NCI-H2196 treated with DMSO at 0.1 percent for 48 hours (cell line): ENCODE measurements around the gene ECHS1.

Experiments
- DNase-seq: peaks from one replicate; lab custom pipeline; 2025; ENCODE audit not compliant: unreplicated experiment; lab: John Stamatoyannopoulos, UW

Gene ECHS1

DNA sequence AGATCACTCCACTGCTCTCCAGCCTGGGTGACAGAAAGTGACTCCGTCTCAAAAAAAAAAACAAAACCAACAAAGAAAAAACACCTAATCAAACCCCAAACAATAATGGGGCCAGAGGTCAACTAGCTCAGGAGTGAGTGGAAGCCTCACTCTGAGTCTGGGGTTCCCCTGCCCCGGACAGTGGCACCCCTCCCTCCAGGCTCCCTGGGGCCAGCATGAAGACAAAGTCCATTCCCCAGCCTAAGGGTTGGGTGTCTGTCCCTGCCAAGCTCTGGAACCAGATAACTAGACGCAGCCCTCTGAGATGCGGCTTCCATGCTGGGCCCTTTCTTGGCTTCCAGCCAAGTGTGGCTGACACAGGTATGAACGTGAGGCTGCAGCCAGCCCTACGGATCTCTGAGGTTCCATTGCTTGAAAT lies 13.6 kb downstream of the ECHS1 start:
- DNase-seq: no peak

DNA sequence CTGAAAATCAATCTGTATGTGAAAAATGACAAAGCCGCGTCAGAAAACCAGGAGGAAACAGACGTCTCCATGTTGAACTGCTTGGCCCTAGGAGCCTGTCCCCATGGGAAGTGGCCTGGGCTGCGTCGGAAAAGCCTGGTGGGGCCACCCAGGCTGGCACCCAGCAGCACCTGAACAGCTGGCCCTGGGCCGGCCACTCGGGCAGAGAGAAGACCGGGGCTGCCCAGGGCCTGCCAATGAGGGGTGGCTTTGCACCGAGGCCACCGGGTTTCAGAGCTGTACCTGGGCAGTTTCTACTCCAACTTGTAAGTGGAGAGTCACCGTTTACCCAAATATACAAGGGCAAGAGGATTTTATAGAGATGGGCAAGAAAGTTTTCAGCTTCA lies 14.2 kb downstream of the ECHS1 start:
- DNase-seq: no peak

DNA sequence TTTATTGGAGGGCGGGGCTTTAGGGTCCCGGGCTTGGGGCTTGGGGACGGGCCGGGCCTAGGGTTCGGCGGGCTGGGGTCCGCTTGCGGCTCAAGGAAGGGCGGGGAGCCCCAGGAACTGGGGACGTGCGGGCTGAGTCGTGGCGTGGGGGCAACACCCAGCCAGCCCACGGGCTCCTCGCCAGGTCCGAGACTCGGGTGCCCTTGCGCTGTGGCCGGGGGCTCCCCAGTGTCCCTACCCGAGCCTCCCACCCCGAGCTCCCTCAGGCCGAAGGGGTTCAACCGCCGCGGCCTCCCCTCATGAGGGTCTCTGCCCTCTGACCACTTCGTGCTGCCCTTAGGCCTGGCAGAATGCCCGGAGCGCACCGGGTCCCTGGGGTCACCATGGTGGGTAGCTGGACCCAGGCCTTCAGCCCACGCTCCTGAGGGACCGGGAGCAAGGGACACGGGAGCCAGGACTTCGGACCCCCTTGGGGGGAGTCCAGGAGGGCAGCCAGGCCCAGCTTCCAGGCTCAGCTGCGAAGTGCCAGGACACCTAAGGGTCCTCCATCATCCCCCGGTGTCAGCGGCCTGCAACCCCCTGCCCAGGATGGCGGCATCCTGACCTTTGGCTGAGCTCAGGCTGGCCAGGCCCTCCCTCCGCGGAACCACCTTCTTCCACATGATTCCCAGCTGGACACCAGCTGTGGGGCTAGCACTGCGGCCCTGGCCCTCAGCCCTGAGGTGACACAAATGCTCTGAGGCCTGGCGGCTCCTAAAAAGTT lies 14.8 kb downstream of the ECHS1 start:
- no peak for DNase-seq

DNA sequence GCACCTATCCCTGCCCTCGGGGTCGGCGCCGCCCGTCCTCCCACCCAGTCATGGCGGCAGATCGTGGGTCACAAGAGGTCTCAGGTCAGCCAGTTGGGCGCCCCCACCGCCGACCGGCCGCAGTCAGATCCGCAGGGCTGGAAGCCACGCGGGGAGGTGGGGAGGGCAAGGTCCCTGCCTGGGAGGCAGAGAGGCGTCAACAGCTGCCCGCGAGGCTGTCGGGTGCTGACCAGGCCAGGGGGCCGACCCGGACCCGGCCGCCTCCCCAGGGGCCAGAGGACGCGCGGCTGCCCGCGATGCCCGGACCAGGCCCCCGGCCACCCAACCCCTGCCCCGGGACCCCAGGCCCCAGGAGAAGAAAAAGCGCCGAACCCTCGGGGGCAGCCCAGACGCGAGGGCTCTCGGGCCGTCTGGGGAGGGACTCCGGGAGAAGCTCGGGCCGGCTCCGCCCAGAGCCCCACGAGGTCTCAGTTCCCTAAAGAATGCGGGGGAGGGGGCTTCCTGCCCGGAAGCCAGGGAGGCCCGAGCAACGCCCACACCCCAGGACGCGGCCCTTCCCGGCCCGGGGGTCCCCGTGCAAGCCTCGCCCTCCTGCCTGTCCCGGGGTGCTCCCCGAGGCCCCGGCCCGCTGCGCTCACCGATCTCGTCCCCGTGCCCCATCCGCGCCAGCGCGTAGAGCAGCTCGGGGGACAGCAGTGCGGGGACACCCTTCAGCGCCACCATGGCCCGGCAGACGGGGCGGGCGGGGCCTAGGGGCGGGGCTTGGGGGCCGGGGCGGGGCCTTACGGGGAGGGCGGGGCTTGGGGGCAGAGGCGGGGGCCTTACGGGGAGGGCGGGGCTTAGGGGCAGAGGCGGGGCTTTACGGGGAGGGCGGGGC lies 15.6 kb downstream of the ECHS1 start, which contains the start of gene FUOM:
FUOM (minus strand) TSS at position 735 of the 877 bp plus-strand sequence; CDS start at position 723, 12 bp downstream.
- no peak for DNase-seq

DNA sequence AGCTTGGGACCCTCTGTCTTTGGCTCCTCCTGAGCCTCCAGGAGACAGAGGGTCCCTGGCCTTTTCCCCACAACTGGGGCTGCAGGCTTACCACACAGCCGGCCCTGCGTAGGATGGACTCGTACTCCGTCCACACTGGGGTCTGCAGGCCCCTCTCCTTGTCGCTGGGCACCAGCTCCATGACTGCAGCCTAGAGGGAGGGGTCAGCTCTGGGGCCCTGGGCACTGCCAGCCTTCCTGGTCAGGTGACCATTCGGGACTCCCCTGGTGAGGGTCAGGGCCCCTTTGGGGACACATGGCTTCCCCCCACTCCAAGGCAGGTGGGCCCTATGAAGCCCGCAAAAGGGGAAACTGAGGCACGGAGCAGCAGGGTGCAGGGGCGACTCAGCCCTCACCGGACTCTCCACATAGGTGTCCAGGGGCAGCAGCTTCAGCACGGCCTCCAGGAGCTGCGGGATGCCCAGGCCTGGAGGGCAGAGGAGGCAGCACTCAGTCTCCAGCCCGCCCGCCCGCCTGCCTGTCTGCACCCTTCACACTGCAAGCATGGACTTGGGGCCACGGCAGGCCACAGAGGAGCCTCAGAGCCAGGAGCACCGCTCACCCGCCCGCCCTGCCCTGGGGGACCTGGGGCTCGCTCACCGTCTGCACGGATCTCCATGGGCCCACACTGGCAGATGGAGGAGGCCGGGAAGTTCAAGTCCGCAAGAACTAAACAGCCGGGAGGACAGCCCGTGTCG lies 16.4 kb downstream of the ECHS1 start:
- no peak for DNase-seq

DNA sequence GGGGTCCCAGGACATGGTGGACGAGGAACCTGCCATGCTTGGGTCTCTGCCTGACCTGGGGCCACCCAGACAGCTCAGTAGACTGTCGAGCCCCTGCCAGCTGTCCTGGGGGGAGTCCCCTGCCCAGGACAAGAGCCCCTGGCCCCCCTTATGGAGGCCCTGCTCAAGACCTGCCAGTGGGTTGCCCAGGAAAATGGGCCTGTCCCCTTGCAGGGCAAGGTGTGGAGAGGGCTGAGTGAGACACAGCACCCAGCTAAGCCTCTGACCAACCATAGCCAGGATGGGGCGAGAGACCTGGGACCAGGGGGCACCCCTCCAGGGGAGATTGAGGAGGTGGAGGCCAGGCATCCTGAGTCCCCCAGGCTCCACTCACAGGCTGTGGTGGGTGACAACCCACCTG lies 17.2 kb downstream of the ECHS1 start:
- no peak for DNase-seq

DNA sequence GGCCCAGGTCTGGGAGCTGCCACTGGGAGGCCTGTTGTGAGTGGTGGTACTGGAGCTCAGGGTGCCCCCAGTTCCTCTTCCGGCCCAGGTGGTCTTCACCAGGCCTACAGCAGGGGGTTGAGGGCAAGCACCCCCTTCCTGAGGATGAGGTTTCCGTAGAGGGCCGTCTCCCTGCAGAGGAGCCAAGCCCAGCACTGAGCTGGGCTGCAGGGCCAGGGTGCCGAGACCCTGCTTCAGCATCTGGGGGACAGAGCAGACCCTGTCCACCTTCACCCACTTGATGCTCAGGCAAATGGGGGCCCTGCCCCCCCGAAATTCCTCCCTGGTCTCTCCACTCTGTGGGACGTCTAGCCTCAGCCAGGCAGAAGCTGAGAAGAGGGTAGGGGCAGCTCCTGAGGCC lies 17.9 kb downstream of the ECHS1 start:
- no peak for DNase-seq

DNA sequence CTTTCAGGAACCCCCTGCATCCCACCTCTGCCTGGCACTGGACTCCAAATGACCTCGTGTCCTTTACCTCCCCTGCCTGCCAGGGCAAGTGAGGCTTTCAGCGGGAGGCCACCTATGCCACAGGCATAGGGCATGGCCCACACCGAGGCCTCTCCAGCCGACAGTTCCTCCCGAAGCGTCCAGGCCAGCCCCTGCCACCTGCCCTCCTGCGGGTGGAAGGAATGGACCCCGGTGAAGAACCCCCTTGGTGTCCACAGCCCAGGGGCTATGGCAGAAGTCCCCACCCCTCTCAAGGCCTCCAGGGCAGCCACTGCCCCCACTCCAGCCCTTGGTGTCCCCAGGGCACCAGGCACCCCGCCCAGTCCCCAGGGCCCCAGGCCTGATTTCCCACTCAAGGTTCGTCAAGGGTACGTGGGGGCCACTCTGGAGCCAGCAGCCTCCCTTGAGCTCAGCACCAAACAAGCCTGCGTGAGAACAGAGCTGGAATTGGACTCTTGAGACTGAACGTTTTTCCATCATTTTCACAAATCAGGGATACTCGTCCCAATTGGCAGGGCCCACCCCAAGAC lies 18.4 kb downstream of the ECHS1 start:
- no peak for DNase-seq

DNA sequence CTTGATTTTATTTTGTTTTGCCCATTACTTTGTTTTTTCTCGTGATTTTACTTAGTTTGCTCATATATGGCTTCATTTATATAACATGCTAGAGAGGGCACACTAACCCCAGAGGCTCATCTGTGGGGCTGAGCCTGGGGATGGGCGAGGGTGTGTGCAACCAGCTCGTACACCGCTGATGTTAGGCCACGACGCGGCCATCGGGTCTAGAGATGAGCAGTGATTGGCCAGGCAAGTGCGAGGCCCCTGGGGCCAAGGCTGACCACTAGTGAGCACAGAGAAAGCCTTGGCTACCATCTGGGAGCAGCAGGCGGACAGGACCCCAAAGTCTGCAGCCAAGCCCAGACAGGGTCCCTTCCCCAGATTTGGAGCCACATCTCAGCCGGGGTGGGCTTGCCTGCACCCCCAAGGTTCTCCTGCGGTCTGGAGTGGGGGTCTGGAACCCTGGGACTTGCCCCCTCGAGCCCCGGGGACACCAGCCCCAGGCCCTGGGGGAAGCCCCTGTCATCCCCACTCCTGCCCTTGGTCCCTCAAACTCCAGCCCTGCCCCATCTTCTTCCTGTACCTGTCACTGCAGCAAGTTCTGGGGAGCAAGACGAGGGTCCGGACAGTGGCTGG lies 19.1 kb downstream of the ECHS1 start:
- DNase-seq: no peak

DNA sequence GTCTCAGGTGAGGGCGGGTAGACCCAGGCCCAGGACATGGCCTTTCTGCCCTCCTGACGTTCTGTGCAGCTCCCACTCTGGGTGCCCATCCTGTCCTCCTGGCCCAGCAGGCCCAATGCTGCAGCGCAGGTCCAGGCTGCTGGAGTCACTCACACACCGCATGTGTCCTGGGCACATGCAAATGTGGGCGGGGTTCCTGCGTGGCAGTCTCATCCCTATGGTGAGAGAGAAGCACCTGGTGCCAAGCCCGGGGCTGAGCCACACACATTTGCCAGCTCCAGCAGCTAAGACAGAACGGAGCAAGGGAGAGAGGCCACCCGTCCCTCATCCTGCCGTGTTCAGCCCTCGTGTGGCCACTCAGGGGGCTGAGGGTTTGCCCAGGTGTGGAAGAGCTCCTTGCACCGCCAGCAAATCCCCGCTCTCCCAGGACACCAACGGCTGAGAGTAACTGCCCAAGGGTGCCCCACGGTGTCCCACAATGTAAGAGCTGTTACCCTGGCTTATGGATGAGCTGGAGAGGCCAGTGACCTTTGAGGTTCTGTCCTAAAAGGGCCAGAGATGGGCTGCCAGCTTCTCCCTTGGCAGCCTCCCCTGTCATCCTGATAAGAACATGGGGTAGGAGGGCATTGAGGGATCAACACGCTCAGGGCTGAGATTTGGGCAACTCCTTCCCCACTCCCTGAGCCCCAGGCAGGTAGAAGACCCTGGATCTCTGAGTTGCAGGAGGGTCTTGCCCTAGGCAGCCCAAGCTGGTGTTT lies 19.8 kb downstream of the ECHS1 start:
- no peak for DNase-seq

DNA sequence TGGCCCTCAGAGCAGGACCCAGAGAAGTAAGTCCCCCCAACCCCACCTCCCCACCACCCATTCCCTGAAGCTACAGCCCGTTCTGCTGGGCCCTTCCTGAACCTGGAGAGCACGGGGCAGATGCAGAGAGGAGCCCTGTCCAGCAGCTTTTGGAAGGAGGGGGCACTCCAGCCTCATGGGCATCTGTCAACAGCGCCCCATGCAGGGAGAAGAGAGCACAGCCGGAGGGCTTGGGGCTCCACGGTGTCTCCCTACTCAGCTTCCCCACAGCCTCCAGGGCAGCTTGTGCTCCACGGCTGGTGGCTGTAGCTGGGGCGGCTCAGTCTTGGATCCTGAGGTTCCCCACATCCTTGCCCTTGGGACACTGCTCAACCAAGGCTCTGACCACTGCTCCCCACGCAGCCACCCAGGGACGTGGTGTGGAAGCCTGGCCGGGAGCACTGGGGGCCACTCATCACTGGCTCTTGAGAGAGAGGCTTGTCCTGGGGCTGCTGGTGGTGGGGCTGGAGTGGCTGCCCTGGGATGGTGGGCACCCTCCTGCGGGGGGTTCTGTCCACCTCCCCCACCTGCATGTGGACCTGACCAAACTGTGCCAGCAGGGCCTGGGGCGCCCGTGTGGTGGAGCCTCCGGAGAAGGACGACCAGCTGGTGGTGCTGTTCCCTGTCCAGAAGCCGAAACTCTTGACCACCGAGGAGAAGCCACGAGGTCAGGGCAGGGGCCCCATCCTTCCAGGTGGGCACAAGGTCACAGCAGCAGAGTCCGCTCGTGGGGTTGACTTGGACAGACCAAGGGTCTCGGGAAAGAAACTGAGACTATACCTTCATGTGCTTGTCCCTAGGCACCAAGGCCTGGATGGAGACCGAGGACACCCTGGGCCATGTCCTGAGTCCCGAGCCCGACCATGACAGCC lies 21.5 kb downstream of the ECHS1 start:
- DNase-seq: no peak

DNA sequence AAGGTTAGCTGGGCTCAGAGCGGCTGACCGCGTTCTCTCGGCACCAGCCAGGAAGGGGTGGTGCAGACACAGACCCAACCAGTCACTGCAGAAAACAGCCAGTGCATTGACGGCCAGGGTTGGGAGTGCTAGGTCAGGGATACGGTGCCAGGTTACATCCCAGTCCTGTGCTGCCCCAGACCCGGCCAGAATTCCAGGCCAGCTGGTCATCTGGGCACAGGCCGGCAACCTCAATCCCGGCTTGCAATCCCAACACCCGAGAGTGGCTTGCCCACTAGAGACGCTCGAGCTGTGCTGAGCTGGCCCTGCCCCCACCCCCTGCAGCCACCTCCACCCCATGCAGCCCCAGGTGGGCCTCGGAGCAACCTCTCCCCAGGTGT lies 22.2 kb downstream of the ECHS1 start:
- DNase-seq: no peak

DNA sequence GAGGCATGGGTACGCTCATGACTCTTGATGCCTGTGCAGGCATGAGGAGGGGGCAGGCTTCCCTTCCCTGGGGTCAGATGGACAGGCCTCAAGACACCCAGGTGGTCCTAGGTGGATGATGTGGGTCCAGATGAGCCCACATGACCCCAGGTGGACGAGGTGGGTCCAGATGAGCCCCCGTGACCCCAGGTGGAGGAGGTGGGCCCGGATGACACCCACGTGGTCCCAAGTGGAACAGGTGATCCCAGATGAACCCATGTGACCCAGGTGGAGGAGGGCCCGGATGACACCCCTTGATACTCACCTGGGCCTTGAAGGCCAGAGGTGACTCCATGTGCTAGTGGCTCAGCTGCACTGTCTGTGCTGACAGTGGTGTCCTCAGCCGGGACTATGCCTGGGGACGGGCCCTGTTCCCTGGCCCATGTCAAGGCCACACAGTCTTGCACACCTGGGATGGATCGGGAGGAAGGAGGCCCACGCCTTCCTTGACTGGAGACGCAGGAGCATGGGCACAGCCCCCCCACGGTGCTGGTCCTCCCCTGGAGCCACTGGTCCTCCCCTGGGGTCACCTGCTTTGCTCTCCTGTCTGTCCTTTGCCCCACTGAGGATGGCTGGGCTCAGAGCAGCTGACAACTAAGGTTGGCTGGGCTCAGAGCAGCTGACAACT lies 22.7 kb downstream of the ECHS1 start:
- DNase-seq: no peak

DNA sequence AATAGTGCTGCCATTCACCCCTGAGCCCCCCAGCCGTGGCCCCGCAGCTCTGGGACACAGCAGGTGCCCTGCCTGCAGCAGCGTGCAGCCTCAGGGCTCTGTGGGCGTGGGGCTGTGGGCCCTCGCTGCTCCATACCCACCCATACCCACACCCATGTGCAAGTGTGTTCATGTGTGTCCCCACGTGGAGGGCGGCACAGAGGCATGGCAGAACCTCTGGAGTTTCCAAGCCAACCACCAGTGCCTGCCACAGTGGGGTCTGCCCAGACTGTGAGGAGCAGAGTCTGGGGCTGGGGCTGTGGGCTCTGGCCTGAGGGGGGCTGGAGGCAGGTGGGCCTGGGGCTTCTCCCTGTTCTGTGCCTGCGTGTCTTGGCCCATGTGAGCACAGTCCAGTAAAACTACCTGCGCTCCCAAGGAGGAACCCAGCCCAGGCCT lies 23.6 kb downstream of the ECHS1 start:
- no peak for DNase-seq

DNA sequence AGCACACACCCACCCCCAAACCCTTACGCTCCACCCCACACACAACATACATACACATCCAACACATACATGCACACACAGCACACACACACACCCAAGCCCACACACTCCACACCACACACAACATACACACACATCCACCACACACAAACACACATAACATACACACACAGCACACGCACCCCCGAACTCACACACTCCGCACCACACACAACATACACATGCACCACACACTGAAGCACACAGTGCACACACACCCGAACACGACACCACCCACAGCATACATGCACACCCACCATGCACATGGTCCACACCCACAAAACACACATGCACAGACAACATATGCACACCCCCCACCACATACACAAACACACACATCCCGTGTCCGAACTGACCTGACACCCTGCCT lies 24.0 kb downstream of the ECHS1 start:
- DNase-seq: no peak

DNA sequence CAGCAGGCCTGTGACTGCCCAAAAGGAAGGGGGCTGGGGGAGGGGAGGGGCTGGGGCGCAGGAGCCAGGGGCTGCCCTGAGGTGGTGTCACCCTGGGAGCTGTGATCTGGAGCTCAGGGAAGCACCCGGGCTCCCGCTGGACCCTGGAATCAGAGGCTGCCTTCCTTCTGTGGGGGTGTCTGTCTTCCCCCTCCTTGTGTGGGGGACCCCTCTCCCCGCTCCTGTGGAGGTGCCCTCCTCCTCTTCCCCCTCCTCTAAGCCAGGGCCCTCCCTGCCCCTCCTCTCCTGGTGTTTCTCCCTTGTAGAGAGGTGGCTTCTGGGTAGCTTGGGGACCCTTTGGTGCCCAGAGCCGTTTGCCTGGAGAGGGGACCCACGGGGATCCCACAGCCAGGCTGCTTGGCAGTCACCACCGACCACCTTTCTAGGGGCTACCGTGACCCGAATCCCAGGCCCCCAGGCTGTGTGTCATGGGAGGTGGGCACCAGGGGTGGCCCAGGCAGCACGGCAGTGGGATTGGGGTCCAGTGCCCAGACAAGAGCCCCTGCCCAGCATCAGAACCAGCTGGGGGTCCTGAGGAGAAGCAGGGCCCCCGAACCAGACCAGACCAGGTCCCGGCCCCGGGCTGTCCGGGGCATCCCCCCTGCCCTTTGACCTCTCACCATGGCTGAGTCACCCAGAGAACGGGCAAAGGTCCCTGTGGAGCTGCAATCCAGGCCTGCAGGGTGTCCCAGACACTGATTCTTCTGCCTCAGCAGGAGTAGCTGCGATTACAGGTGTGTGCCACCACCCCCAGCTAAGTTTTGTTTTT lies 25.2 kb downstream of the ECHS1 start:
- DNase-seq: no peak

DNA sequence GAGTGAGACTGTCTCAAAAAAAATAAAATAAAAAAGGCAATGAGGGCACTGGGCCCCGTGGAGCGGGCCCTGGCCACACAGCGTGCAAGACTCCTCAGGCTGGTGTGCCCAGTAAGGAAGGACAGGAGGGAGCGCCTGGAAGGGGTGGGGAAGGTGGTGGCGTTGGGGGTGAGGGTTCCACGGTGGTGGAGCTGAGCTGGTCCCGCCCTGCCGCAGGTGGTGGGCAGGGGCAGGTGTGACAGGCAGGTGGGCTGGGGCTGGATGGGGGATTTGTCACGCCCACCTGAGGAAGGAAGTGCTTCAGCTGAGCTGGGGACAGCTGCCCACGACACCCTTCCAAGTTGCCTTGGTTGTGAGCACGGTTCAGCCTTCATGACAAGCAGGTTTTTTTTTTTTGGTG lies 26.7 kb downstream of the ECHS1 start:
- DNase-seq: no peak

DNA sequence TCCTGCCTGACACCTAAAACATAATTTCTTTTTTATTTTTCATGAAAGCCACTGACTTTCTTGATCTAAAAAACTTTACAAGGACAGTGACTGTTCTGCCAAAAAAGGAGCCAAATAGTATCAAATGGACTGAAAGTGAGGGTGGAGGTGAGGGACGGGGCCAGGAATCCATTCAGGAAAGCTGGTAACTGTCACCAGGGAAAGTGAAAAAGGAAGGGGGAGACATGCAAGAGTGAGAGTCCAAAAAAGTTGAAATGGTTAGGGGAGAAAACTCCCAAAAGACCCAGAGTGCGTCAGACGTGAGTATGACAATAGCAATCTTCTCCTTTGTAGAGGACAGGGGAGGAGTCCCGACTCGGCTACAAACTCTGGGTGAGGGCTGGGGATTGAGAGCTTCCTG lies 28.9 kb downstream of the ECHS1 start:
- no peak for DNase-seq
